NCI-H345 treated with DMSO at 0.1 percent for 48 hours (cell line): ENCODE data around the gene LOXL4.

ENCODE experiments used
- DNase-seq: peaks from one replicate; lab custom pipeline; 2025; ENCODE audit not compliant: unreplicated experiment; lab: John Stamatoyannopoulos, UW

LOXL4 gene

DNA sequence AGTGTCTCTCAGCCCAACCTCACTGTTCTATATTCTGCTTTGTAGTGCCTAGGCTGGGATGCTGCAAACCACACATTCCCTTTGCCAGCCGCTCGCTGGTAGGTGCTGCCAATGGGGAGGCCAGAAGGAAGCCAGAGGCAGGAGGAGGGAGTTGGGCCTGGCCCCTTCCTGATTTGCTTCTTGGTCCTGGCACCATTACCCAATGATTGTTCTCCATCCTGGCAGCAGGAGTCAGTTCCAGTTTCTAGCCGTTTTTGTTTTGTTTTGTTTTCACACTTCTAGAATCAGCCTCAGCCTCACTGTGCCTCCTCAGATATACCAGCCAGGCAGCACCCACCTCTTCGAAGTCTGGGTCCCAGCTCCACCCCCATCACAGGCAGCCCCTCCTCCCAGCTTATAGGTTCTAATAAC lies 27.4 kb upstream of the LOXL4 start:
- no peak for DNase-seq

DNA sequence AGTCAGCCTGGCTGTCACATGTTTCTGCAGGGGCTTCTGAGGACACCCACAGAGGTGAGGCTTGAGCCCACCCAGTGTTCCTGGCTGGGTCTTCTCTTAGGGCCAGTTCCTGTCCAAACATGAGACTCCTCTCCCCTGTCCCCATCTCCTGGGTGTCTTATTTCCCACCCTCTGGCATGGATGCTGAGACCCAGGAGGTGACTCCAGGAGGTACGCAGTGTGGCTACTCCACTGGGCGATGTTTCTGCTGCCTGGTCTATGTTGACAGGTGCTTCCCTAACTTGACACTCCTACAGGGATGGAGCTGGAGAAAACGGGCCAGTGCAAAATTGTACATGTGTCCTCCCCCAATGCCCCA lies 26.3 kb upstream of the LOXL4 start:
- DNase-seq = no peak

- DNase-seq = peak; percentile 5
Observed at GRCh38 chr10:98293550-98294269, 25.7 kb upstream of the LOXL4 start.

DNA sequence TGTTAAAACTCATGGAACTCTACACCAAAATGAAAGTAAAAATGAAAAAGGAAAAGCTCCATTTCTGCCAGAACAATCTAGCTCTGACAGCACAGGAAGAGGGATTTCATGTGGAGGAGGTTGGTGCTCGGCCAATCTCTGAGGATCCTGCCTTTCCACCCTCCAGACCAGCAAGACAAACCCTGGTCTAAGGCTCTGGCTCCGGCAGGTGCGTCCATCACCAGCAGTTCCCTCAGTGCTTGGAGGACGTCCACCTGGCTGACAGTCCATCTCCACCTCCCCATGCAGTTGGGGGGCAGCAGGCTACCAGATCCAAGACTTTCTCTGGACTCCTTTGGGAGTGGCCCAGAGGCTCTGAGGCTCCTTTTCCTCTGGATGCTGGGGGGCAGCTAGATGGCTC lies 25.0 kb upstream of the LOXL4 start:
- DNase-seq = no peak

DNA sequence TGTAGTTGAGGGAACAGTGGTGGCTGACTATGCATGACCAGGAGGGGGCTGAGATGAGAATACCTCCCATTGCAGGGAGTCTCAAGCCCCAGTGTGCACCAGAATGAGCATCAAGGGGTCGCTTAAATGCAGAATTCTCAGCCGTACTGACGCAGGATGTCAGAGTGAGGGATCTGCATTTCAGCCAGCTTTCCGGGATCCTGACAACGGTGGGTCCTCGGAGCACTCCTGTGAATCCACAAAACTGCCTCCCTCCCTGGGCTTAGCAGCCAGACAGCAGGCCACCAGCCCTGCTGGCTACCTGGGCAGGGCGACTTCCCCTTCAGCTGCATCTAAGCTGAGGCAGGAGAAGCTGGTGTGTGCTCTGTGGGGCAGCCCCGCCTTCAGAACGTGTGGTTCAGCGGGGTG lies 21.8 kb upstream of the LOXL4 start:
- no peak for DNase-seq

GRCh38 chr10:98287321-98287720 lies 19.3 kb upstream of the LOXL4 start:
- DNase-seq = no peak

GRCh38 chr10:98286419-98286818 lies 18.4 kb upstream of the LOXL4 start:
- DNase-seq = no peak

DNA sequence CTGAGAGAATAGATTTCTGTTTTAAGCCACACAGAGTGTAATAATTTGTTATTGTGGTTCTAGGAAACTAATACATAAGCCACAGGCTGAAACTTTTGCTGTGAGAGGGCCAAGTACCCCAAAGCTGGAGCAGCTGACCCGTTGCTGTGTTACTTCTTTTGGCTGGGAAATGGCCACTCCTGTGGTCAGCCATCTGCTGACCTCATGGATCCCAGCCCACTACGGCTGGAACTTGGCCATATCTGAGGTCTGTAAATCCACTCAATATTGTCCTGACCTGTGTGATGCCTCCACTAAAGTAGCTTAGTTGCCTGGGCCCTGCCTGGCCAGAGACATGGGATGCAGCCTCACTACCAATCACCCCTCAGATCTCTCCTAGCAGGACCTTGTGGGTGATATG lies 17.4 kb upstream of the LOXL4 start:
- no peak for DNase-seq

DNA sequence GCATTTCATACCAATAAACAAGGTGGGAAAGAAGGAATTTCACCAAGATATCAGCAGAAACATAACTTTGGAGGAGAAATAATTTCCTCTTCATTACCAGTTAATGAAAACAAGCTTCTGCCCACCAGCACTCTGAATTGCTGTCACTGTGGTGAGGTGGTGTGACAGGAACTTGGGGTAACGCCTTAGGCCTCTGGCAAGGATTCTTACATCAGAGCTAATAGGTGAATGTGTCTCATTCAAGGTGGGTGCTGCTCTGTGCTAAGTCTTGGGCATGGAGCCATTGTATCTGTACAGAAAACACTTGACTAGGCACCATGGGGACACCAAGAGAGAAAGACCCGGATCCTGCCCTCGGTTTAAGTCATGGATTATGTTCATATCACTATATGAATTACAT lies 8.3 kb upstream of the LOXL4 start:
- DNase-seq = no peak

- no peak for DNase-seq
Observed at GRCh38 chr10:98274562-98274961, 6.6 kb upstream of the LOXL4 start.

DNA sequence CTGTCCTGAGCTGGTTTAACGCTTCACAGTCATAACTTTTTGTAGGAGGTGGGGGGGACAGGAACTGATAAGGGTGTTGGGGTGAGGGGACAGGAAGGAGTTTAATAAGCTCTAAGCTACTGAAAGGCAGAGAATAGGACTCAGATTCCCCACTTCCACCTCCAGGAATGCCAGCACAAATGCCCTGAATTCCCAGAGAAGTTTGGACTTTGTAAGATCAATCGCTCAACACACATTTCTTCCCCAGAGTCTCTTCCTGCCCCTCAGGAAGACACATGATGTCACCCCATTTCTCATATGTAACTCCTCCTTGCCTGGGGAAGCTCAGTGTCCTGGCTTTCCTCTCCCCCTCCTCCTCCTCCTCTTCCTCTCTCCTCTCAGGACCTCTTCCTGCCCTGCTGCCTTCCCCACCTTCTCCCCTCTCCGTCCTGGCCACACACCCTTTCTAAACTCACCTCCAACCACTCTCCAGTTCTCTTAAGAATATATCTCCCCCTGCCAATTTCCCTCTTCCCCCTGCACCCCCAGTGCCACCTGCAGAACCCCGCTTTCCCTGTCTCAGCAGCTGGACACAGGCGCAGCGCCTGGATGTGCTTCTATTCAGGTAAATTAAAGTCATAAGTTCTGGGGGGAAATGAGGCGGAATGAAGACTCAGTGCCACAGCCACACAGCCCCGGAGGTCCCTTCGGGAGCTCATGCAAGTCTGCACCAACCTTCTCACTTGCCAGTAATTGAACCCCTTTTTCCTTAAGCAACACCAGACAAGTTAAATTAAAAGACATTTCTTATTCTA lies 5.3 kb upstream of the LOXL4 start:
- no peak for DNase-seq

- no peak for DNase-seq
Observed at GRCh38 chr10:98272656-98273055, 4.7 kb upstream of the LOXL4 start.

DNA sequence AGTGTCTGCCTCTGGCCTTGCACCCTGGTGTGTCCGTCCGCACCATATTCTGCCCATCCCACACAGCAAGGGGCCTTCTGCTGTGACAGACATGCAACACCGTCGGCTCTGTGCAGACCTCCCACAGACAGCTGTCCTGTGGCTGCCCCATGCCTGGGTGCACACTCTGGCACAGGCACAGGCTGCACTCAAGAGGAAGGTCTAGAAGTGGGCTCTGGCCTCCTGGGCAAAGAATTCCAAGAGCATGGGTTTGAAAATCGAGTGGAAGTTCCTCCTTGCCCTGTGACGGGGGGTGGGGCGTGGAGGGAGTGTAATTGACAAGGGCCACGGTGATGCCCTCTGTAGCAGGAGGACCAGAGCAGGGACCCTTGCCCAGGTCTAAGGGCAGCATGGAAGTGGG lies 4.3 kb upstream of the LOXL4 start:
- no peak for DNase-seq

DNA sequence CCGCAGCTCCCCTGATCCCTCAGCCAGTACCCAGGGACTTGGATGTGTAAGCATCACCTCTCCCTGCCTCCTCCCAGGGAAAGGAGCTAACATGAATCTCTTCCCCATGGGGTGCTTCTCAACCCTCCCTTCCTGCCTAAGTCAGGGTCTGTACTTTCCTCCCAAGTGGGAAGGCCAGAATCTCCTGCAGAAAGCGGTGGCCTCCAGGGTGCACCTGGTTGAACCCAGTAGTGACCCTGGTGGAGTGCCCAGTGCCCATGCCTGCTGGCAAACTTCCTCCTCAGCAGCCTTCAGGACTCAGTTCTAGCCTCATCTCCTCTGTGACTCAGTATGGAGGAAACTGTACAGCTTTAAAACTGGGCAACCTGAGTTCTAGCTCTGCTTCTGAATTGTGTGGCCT lies 2.8 kb upstream of the LOXL4 start:
- DNase-seq = no peak

- no peak for DNase-seq
Observed at GRCh38 chr10:98270073-98270740, 2.2 kb upstream of the LOXL4 start.

DNA sequence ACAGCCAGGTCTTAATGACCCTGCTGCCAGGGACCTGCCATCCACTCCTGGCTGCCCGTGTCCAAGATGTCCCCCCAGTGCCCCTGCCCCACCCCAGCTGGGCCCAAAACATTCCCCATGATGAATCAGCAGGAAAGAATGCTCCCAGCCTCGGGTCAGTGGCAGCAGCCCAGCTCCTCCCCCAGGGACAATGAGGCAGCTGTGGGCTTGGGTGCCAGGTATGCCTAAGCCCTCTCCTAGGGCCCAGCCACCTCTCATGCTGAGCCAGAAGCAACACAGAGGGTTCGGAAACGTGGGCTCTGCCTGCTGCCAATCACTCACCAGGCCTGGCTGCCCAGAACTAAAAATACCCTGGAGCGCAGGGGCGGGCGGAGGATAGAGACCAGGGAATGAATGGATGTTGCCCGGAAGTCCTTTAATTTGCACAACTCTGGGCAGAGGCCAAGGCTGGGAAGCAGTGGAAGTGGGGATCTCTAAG lies 1.5 kb upstream of the LOXL4 start:
- peak; percentile 21 for DNase-seq

DNA sequence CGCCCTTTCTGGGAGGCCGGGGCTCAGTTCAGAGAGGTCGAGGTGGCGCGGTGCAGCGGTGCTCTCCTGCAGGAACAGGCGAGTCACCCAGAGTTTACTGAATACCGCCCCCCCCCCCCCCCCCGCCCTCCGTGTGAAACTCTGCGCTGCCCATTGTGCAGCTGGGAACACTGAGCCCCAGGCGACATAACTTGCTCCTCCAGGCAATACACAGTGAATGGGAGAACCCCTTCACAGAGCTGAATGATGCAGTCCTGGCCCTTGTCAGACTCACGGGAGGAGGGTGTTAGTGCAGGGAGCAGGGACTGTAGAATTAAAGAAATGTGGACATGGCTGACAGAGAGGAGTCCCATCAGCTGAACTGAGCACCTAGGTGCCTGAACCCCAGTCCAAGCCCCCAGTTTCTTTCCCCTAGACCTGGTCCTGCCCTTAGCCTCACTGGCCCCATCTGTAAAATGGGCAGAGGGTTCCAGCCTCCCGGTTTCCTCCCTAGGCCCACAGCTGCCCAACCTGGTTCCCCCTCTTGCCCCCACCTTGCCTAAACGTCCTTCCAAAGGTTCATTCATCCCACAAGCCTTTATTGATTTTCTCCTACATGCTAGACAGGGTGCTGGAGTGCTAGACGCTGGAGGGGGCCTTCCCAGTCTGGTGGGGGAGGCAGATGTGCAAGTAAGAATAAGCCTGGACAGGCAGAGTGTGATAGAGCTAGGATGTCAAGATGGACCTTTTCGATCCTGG lies 869 bp upstream of the LOXL4 start:
- DNase-seq = peak; percentile 56

DNA sequence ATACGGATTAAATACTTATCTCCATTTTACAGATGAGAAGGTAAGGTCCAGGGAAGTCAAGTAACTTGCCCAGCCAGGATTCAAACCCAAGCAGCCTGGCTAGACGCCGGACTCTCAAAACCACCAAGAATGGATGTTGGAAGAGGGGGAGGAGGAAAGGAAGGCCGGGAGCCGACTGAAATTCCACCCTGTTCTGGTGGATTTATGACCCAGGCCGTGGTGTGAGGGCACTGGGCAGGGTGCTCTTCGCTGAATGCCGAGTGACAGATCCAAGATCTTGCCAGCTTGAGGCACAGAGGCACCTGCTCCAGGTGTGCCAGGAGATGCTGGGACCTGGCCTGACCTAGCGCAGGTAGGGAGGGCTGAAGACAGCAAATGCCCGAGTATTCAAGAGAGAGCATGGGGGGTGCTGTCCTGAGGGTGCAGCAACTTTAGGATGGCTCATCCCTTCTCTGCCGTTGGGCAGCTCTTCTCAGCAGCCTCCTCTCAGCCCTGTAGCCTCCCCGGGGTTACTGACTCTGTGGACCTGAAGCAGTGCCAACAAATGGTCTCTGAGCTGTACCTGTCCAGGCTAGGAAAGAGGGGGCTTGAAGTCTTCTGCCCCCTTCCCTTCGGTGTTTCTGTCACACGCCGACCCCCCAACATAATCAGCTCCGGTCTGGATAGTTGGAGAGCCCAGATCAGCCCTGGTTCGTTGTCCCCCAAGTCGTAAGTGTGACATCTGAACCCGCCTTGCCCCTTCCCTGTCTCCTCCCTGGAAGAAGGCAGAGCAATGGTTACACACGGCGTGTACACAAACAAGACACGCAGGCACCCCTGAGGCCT lies 713 bp downstream of the LOXL4 start:
- no peak for DNase-seq

- no peak for DNase-seq
Observed at GRCh38 chr10:98266647-98267046, 1.3 kb downstream of the LOXL4 start.
